ENCODE results near the gene SERINC4.

DNA sequence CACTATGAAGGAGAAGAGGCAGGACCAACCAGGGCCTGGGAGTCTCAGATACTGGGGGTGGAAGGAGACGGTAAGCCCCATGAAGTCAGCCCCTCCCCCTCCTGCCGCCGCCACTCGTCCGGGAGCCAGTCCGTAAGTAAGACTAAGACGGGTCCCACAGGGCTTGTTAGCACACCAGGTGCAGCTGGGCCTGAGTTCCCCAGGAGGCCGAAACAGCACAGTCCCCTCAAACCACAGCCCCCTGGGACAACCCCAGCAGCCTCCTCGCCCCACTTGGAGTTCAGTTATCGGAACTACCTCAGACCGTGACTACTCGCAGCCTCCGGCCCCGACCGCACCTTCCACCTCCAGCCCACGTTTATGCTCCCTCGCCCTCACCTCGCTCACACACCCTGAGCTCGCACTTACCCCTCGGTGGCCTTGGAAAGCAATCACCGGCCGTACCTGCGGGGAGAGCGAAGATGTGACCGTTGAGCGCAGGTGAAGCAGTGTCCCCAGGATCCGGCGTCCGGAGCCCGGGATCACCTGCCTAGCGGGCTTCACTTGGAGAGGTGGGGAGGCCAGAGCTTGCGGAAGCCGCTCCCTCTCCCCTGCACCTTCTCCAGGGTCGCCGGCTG lies 23.8 kb downstream of the SERINC4 start:
- TF ChIP-seq POLR2A (IDR thresholded peaks at IDR 0.05; ENCODE audit: low read depth, low read length), result no peak
- no peak for TF ChIP-seq CTCF (conservative IDR thresholded peaks at IDR 0.05; ENCODE audit: low read depth, low read length)
- TF ChIP-seq NFE2L2 (IDR thresholded peaks at IDR 0.05; ENCODE audit: low read depth, low read length), result no peak
- TF ChIP-seq MXI1 (IDR thresholded peaks at IDR 0.05; ENCODE audit: borderline replicate concordance, low read depth, low read length), result no peak
- no peak for TF ChIP-seq MAFK (IDR thresholded peaks at IDR 0.05; ENCODE audit: low read depth, low read length)
- no peak for TF ChIP-seq RAD21 (IDR thresholded peaks at IDR 0.05; ENCODE audit: low read length)
- no peak for TF ChIP-seq SMC3 (IDR thresholded peaks at IDR 0.05; ENCODE audit: low read depth, low read length)
- TF ChIP-seq, protein P1, sequence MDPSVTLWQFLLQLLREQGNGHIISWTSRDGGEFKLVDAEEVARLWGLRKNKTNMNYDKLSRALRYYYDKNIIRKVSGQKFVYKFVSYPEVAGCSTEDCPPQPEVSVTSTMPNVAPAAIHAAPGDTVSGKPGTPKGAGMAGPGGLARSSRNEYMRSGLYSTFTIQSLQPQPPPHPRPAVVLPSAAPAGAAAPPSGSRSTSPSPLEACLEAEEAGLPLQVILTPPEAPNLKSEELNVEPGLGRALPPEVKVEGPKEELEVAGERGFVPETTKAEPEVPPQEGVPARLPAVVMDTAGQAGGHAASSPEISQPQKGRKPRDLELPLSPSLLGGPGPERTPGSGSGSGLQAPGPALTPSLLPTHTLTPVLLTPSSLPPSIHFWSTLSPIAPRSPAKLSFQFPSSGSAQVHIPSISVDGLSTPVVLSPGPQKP (IDR thresholded peaks at IDR 0.05; ENCODE audit: borderline replicate concordance, low read depth, low read length), result no peak
- no peak for TF ChIP-seq BHLHE40 (IDR thresholded peaks at IDR 0.05; ENCODE audit: low read depth, low read length)
- no peak for TF ChIP-seq MAZ (IDR thresholded peaks at IDR 0.05; ENCODE audit: borderline replicate concordance, low read depth, low read length)
- TF ChIP-seq RCOR1 (IDR thresholded peaks at IDR 0.05; ENCODE audit: insufficient replicate concordance, low read length), result no peak
- no peak for TF ChIP-seq RFX5 (IDR thresholded peaks at IDR 0.05; ENCODE audit: low read depth, low read length)
- TF ChIP-seq USF2 (IDR thresholded peaks at IDR 0.05; ENCODE audit: low read depth, low read length), result no peak
- no peak for TF ChIP-seq CHD1 (IDR thresholded peaks at IDR 0.05; ENCODE audit: low read depth, low read length)

All from IMR-90 (cell line).